ENCODE results near the gene TGFBR1. TPM values are rescaled to one million over a fixed set of nuclear protein-coding genes. Genes with fewer than 3 reads are reported as not detected.
"Not testable (repeated sequence)": the region's sequence is repeated elsewhere in the genome, so short reads cannot be mapped to it uniquely, and the experiment has no call there.

The TGFBR1 gene
- total RNA-seq, 1 experiment from 2014 or later = 9.5 TPM

GRCh38 chr9:99190597-99191283, 85.8 kb downstream of the TGFBR1 start:
- Histone ChIP-seq H3K4me2 (ENCODE audit: low read length) (no peak overlapping the region), H3K9me3 (ENCODE audit: low read length) (no peaks in the 10 kb centered on the region), H3F3A (ENCODE audit: low read length, unreplicated experiment) (no peaks in the 10 kb centered on the region), H4K20me1 (ENCODE audit: low read length) (no peaks in the 10 kb centered on the region), H3K4me1 (ENCODE audit: insufficient read depth, low read length) (no peaks in the 10 kb centered on the region), H3K27ac (ENCODE audit: low read length) (no peak overlapping the region), H3K9me2 (replicated peaks; ENCODE audit: low read length) (no peaks in the 10 kb centered on the region), H3K4me3 (ENCODE audit: low read length) (no peak overlapping the region), H3K27me3 (ENCODE audit: low read length) (0 out of 2 replicates have a peak, but pooled peaks cover 3% of the 10 kb centered on the region), H3K36me3 (ENCODE audit: low read depth, low read length) (no peaks in the 10 kb centered on the region), H3K9ac (ENCODE audit: low read length) (no peak overlapping the region), H3K79me2 (ENCODE audit: low read length) (no peaks in the 10 kb centered on the region), H2AFZ (ENCODE audit: low read length) (no peak overlapping the region)
- POLR2A ChIA-PET (ENCODE audit: unreplicated experiment) = no interaction called here
- TF ChIP-seq EZH2phosphoT487 (IDR thresholded peaks at IDR 0.05; ENCODE audit: borderline replicate concordance, low read length) (no peak), EZH2 (IDR thresholded peaks at IDR 0.05; ENCODE audit: low read length, unreplicated experiment) (no peak), CTCF (conservative IDR thresholded peaks at IDR 0.05; ENCODE audit: low read depth, low read length) (no peak)
- DNase-seq (no peak), ATAC-seq (no peak)
- intact Hi-C loops (cut with micrococcal nuclease) = no loop called here
- CTCF ChIA-PET = interaction anchor here (0.6 kb wide), 1 partner anchor 154 kb away, joined by 3 read pairs; no protein-coding TSS in a partner anchor
- no TSS peak for BruUV-seq (replicated peaks)

- Histone ChIP-seq H3K9ac (ENCODE audit: low read length) (no peak overlapping the region), H3K4me2 (ENCODE audit: low read length) (no peak overlapping the region), H3F3A (ENCODE audit: low read length, unreplicated experiment) (no peaks in the 10 kb centered on the region), H3K9me2 (replicated peaks; ENCODE audit: low read length) (no peaks in the 10 kb centered on the region), H3K4me1 (ENCODE audit: insufficient read depth, low read length) (no peaks in the 10 kb centered on the region), H3K36me3 (ENCODE audit: low read depth, low read length) (no peaks in the 10 kb centered on the region), H2AFZ (ENCODE audit: low read length) (no peak overlapping the region), H3K79me2 (ENCODE audit: low read length) (no peaks in the 10 kb centered on the region), H3K27ac (ENCODE audit: low read length) (no peak overlapping the region), H3K27me3 (ENCODE audit: low read length) (0 out of 2 replicates have a peak, but pooled peaks cover 3% of the 10 kb centered on the region), H3K9me3 (ENCODE audit: low read length) (no peaks in the 10 kb centered on the region), H3K4me3 (ENCODE audit: low read length) (no peak overlapping the region), H4K20me1 (ENCODE audit: low read length) (no peaks in the 10 kb centered on the region)
- CTCF ChIA-PET = no interaction called here
- TF ChIP-seq CTCF (conservative IDR thresholded peaks at IDR 0.05; ENCODE audit: low read depth, low read length) = peak; percentile 37
- no peak for TF ChIP-seq EZH2phosphoT487 (IDR thresholded peaks at IDR 0.05; ENCODE audit: borderline replicate concordance, low read length)
- intact Hi-C loops (cut with micrococcal nuclease) = no loop called here
- POLR2A ChIA-PET (ENCODE audit: unreplicated experiment) = no interaction called here
- DNase-seq (peak; percentile 16), ATAC-seq (no peak)
- BruUV-seq (replicated peaks) = no TSS peak
Measured at GRCh38 chr9:99192786-99193465, 88.0 kb downstream of the TGFBR1 start.

- TF ChIP-seq CTCF (conservative IDR thresholded peaks at IDR 0.05; ENCODE audit: low read depth, low read length) (no peak), EZH2phosphoT487 (IDR thresholded peaks at IDR 0.05; ENCODE audit: borderline replicate concordance, low read length) (no peak)
- ATAC-seq = no peak
- Histone ChIP-seq H4K20me1 (ENCODE audit: low read length) (no peaks in the 10 kb centered on the region), H3K79me2 (ENCODE audit: low read length) (no peaks in the 10 kb centered on the region), H3K27me3 (ENCODE audit: low read length) (0 out of 2 replicates have a peak, but pooled peaks cover 1% of the 10 kb centered on the region), H3K36me3 (ENCODE audit: low read depth, low read length) (no peaks in the 10 kb centered on the region), H3K4me1 (ENCODE audit: insufficient read depth, low read length) (no peaks in the 10 kb centered on the region), H3K9me3 (ENCODE audit: low read length) (no peaks in the 10 kb centered on the region), H3K27ac (ENCODE audit: low read length) (no peak overlapping the region), H3F3A (ENCODE audit: low read length, unreplicated experiment) (no peaks in the 10 kb centered on the region), H3K9ac (ENCODE audit: low read length) (no peak overlapping the region), H3K4me3 (ENCODE audit: low read length) (no peak overlapping the region), H2AFZ (ENCODE audit: low read length) (no peak overlapping the region), H3K4me2 (ENCODE audit: low read length) (no peak overlapping the region), H3K9me2 (replicated peaks; ENCODE audit: low read length) (no peaks in the 10 kb centered on the region)
- DNase-seq = no peak
- BruUV-seq (replicated peaks) = no TSS peak
- intact Hi-C loops (cut with micrococcal nuclease) = no loop called here
- CTCF ChIA-PET = no interaction called here
- POLR2A ChIA-PET (ENCODE audit: unreplicated experiment) = no interaction called here
Measured at GRCh38 chr9:99193466-99193821, 88.5 kb downstream of the TGFBR1 start.

GRCh38 chr9:99196484-99196883, 91.6 kb downstream of the TGFBR1 start:
- POLR2A ChIA-PET (ENCODE audit: unreplicated experiment); intact Hi-C loops (cut with micrococcal nuclease); H3K4me2 ChIP-seq (ENCODE audit: low read length); H3K9me2 ChIP-seq (replicated peaks; ENCODE audit: low read length); H3K9me3 ChIP-seq (ENCODE audit: low read length); H4K20me1 ChIP-seq (ENCODE audit: low read length); DNase-seq; H3K36me3 ChIP-seq (ENCODE audit: low read depth, low read length); H3F3A ChIP-seq (ENCODE audit: low read length, unreplicated experiment); H3K4me1 ChIP-seq (ENCODE audit: insufficient read depth, low read length); H2AFZ ChIP-seq (ENCODE audit: low read length); H3K79me2 ChIP-seq (ENCODE audit: low read length); H3K9ac ChIP-seq (ENCODE audit: low read length); CTCF ChIA-PET; H3K4me3 ChIP-seq (ENCODE audit: low read length); BruUV-seq (replicated peaks); H3K27ac ChIP-seq (ENCODE audit: low read length); ATAC-seq; H3K27me3 ChIP-seq (ENCODE audit: low read length): not testable (repeated sequence)
